Measurements from ENCODE around the gene TNK2. TPM values are rescaled to one million over a fixed set of nuclear protein-coding genes. Genes with fewer than 3 reads are reported as not detected.

TNK2 gene
- total and polyA plus RNA-seq, 2 of the 13 experiments (the other 11 are each of a cell fraction or from before 2014, with no cell fraction given) = 4.6 to 5.8 TPM

DNA sequence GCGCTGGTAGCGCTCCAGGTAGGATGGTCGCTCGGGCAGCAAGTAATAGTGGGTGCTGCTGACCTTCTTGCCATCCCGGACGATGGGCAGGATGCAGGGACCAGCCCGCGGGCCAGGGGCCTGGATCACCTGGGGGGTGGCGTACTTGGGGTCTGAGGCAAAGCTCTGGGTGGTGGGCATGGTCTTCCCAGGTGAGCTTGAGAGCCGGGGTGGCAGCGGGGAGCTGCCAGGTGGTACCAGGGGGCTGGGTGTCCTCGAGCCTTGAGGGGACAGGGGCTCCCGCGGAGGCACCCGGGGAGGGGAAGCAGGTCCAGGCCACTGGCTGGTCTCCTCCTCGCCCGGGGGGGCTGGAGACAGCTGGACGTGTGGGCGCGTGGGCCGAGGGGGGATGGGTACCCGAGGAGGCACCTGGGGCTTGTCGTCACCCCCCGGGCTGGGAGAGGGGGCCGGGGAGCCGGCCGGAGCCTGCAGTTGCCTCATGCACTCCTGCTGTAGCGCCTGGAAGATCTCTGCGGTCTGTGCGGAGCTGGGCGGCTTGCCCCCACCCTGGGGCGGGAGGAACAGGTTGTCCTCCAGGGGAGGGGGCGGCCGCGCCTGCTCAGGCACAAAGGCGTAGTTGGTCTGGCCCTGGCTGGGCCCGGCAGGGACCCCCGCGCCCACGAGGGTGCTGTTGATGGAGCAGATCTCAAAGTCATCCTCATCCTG, 40.6 kb downstream of the TNK2 start (continued):
- TF ChIP-seq, protein P1, sequence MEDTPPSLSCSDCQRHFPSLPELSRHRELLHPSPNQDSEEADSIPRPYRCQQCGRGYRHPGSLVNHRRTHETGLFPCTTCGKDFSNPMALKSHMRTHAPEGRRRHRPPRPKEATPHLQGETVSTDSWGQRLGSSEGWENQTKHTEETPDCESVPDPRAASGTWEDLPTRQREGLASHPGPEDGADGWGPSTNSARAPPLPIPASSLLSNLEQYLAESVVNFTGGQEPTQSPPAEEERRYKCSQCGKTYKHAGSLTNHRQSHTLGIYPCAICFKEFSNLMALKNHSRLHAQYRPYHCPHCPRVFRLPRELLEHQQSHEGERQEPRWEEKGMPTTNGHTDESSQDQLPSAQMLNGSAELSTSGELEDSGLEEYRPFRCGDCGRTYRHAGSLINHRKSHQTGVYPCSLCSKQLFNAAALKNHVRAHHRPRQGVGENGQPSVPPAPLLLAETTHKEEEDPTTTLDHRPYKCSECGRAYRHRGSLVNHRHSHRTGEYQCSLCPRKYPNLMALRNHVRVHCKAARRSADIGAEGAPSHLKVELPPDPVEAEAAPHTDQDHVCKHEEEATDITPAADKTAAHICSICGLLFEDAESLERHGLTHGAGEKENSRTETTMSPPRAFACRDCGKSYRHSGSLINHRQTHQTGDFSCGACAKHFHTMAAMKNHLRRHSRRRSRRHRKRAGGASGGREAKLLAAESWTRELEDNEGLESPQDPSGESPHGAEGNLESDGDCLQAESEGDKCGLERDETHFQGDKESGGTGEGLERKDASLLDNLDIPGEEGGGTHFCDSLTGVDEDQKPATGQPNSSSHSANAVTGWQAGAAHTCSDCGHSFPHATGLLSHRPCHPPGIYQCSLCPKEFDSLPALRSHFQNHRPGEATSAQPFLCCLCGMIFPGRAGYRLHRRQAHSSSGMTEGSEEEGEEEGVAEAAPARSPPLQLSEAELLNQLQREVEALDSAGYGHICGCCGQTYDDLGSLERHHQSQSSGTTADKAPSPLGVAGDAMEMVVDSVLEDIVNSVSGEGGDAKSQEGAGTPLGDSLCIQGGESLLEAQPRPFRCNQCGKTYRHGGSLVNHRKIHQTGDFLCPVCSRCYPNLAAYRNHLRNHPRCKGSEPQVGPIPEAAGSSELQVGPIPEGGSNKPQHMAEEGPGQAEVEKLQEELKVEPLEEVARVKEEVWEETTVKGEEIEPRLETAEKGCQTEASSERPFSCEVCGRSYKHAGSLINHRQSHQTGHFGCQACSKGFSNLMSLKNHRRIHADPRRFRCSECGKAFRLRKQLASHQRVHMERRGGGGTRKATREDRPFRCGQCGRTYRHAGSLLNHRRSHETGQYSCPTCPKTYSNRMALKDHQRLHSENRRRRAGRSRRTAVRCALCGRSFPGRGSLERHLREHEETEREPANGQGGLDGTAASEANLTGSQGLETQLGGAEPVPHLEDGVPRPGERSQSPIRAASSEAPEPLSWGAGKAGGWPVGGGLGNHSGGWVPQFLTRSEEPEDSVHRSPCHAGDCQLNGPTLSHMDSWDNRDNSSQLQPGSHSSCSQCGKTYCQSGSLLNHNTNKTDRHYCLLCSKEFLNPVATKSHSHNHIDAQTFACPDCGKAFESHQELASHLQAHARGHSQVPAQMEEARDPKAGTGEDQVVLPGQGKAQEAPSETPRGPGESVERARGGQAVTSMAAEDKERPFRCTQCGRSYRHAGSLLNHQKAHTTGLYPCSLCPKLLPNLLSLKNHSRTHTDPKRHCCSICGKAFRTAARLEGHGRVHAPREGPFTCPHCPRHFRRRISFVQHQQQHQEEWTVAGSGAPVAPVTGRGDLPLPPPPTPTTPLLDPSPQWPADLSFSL (CRISPR knock-in tag; IDR thresholded peaks at IDR 0.05) = no peak
- TF ChIP-seq, protein P2, sequence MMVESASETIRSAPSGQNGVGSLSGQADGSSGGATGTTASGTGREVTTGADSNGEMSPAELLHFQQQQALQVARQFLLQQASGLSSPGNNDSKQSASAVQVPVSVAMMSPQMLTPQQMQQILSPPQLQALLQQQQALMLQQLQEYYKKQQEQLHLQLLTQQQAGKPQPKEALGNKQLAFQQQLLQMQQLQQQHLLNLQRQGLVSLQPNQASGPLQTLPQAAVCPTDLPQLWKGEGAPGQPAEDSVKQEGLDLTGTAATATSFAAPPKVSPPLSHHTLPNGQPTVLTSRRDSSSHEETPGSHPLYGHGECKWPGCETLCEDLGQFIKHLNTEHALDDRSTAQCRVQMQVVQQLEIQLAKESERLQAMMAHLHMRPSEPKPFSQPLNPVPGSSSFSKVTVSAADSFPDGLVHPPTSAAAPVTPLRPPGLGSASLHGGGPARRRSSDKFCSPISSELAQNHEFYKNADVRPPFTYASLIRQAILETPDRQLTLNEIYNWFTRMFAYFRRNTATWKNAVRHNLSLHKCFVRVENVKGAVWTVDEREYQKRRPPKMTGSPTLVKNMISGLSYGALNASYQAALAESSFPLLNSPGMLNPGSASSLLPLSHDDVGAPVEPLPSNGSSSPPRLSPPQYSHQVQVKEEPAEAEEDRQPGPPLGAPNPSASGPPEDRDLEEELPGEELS (CRISPR knock-in tag; IDR thresholded peaks at IDR 0.05) = no peak
- TF ChIP-seq PREB (CRISPR knock-in tag; IDR thresholded peaks at IDR 0.05) (no peak), IKZF1 (IDR thresholded peaks at IDR 0.05) (no peak), ZNF292 (CRISPR knock-in tag; IDR thresholded peaks at IDR 0.05; ENCODE audit: borderline replicate concordance, low read depth) (no peak), ZNF382 (CRISPR knock-in tag; IDR thresholded peaks at IDR 0.05; ENCODE audit: borderline replicate concordance) (no peak), HNRNPLL (IDR thresholded peaks at IDR 0.05; ENCODE audit: low read depth, low read length, poor library complexity, severe bottlenecking) (no peak)
- TF ChIP-seq, protein P3, sequence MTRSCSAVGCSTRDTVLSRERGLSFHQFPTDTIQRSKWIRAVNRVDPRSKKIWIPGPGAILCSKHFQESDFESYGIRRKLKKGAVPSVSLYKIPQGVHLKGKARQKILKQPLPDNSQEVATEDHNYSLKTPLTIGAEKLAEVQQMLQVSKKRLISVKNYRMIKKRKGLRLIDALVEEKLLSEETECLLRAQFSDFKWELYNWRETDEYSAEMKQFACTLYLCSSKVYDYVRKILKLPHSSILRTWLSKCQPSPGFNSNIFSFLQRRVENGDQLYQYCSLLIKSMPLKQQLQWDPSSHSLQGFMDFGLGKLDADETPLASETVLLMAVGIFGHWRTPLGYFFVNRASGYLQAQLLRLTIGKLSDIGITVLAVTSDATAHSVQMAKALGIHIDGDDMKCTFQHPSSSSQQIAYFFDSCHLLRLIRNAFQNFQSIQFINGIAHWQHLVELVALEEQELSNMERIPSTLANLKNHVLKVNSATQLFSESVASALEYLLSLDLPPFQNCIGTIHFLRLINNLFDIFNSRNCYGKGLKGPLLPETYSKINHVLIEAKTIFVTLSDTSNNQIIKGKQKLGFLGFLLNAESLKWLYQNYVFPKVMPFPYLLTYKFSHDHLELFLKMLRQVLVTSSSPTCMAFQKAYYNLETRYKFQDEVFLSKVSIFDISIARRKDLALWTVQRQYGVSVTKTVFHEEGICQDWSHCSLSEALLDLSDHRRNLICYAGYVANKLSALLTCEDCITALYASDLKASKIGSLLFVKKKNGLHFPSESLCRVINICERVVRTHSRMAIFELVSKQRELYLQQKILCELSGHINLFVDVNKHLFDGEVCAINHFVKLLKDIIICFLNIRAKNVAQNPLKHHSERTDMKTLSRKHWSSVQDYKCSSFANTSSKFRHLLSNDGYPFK (CRISPR knock-in tag; IDR thresholded peaks at IDR 0.05; ENCODE audit: borderline replicate concordance) = no peak
